K562 (cell line): ENCODE data around the gene ZNF438. TPM values are rescaled to one million over a fixed set of nuclear protein-coding genes. Genes with fewer than 3 reads are reported as not detected.

Experiments used
- BRD4 ChIP-seq: fragments of 200-600 bp; sonication (generic); IDR thresholded peaks from 2 replicates; pipeline ENCODE4 v1.6.1; 2017; ENCODE audit warnings: inconsistent platforms
- CAMTA2 ChIP-seq: fragments of 250-450 bp; sonication (Bioruptor Pico); conservative IDR thresholded peaks from 2 replicates; pipeline ENCODE4 v1.5.1; 2022
- FOS ChIP-seq: IDR thresholded peaks from 3 replicates; pipeline ENCODE4 v1.6.1; 2011; ENCODE audit not compliant: insufficient read length; ENCODE audit errors: extremely low read depth
- FOSL1 ChIP-seq: fragments of 200-800 bp; sonication (Bioruptor generic); conservative IDR thresholded peaks from 2 replicates; pipeline ENCODE4 v1.6.1; 2016; ENCODE audit warnings: missing genetic modification characterization, missing compliant biosample characterization
- MEIS2 ChIP-seq: fragments of 450-650 bp; IDR thresholded peaks from 2 replicates; pipeline ENCODE4 v1.6.1; 2014; ENCODE audit warnings: mild to moderate bottlenecking; ENCODE audit not compliant: partially characterized antibody
- RREB1 ChIP-seq: fragments of 250-450 bp; sonication (Bioruptor Pico); IDR thresholded peaks from 2 replicates; pipeline ENCODE4 v1.4.0; 2020
- SNIP1 ChIP-seq: fragments of 450-650 bp; IDR thresholded peaks from 2 replicates; pipeline ENCODE4 v1.7.1; 2017; ENCODE audit warnings: low read depth, mild to moderate bottlenecking
- SRSF1 ChIP-seq: fragments of 200-400 bp; formaldehyde crosslinking; IDR thresholded peaks from 2 replicates; pipeline ENCODE4 v1.6.1; 2017; ENCODE audit warnings: mild to moderate bottlenecking, low read depth, low read length, moderate library complexity
- ZNF431 ChIP-seq: sonication (generic); formaldehyde crosslinking; IDR thresholded peaks from 2 replicates; pipeline ENCODE4 v1.8.0; 2022; ENCODE audit warnings: mild to moderate bottlenecking, missing genetic modification reagents
- ZNF507 ChIP-seq: conservative IDR thresholded peaks from 2 replicates; pipeline ENCODE4 v1.6.1; 2017; ENCODE audit warnings: missing genetic modification characterization, missing compliant biosample characterization
- ZNF512 ChIP-seq: IDR thresholded peaks from 2 replicates; pipeline ENCODE4 v1.6.1; 2016; ENCODE audit warnings: missing genetic modification characterization, missing compliant biosample characterization
- polyA plus RNA-seq, 8 experiments: library from polyadenylated mRNA; depleted of rRNA in 4 of 8; stranded (reverse) in 5 of 8; unstranded in 3 of 8; fragments of >200 nt; fragmentation: Nextera tagmentation in 2 of 8; fragmentation: Illumina TruSeq in 1 of 8; extraction: Ambion mirVana in 2 of 8; extraction: Trizol in 1 of 8; gene quantifications; 2 replicates each; pipeline versions ENCODE4 v1.2.1 to v1.2.3, GENCODE V29; 2011 to 2014; ENCODE audit warnings: inconsistent platforms in 1 of 8, missing spikeins in 1 of 8
- total RNA-seq, 7 experiments: library from RNA; depleted of rRNA in 6 of 7; stranded (reverse); fragments of >200 nt in 6 of 7; fragmentation: Illumina TruSeq in 2 of 7; extraction: Trizol in 2 of 7; gene quantifications; 2 replicates each; pipeline versions ENCODE4 v1.2.1 to v1.2.3, GENCODE V29; 2011 to 2021; ENCODE audit warnings: low replicate concordance in 1 of 7

Gene ZNF438
- total and polyA plus RNA-seq, 9 of the 15 experiments (the other 6 are each of a cell fraction or from before 2014, with no cell fraction given), result 0.45 to 1.5 (median 0.91) TPM

- TF ChIP-seq RREB1 (CRISPR knock-in tag) (no peak), FOSL1 (tag) (no peak), ZNF431 (no peak), MEIS2 (no peak), ZNF507 (tag) (no peak), ZNF512 (tag) (no peak), SNIP1 (no peak), FOS (no peak), SRSF1 (no peak), CAMTA2 (CRISPR knock-in tag) (no peak), BRD4 (no peak)
- TF ChIP-seq, all 486 proteins: peak for 0
Measured at GRCh38 chr10:30853066-30853465, 178.6 kb downstream of the ZNF438 start (continued).
